OCI-LY1 (cell line): Measurements from ENCODE around the gene GLG1.
"Not testable (repeated sequence)": the region's sequence is repeated elsewhere in the genome, so short reads cannot be mapped to it uniquely, and the experiment has no call there.

Experiments
- EZH2 ChIP-seq: fragments of 200-600 bp; sonication (generic), shearing (Covaris generic); IDR thresholded peaks from 2 replicates; pipeline ENCODE4 v1.8.0; 2017; ENCODE audit warnings: borderline replicate concordance, mixed run types, mild to moderate bottlenecking, antibody characterized with exemption, low read length, moderate library complexity, mixed read lengths
- TF ChIP-seq, protein P1 (sequence below): fragments of 200-600 bp; sonication (generic), shearing (Covaris generic); IDR thresholded peaks from 2 replicates; pipeline ENCODE4 v1.5.1; 2017; ENCODE audit warnings: mild to moderate bottlenecking, antibody characterized with exemption, low read length, moderate library complexity, mixed read lengths

DNA sequence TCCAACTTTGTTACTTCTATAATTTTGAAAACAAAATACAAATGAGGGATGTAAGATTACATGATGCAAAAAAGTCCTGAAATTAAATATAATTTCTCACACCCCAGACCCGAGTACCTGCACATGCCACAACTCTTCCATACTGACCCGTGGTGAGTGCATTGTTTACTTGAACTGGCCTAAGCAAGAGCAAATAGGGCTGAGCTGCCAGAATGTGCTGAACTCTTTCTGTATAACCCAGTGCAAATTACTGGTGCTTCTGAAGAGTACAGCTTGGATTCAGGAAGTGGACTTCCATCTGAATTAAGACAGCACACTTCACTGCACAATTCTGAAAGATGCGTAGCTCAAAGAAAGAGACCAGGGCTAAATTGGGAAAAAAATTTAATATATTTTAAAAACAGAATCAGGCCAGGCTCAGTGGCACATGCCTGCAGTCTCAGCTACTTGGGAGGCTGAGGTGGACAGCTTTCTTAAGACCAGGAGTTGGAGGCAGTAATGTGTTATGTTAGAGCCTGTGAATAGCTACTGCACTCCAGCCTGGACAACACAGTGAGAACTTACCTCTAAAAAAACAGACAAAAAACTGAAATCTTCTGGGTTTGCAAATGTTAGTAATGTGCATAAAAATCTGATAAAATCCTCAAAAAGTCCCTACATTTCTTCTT is 63.9 kb downstream of the GLG1 start:
- TF ChIP-seq, protein P1, sequence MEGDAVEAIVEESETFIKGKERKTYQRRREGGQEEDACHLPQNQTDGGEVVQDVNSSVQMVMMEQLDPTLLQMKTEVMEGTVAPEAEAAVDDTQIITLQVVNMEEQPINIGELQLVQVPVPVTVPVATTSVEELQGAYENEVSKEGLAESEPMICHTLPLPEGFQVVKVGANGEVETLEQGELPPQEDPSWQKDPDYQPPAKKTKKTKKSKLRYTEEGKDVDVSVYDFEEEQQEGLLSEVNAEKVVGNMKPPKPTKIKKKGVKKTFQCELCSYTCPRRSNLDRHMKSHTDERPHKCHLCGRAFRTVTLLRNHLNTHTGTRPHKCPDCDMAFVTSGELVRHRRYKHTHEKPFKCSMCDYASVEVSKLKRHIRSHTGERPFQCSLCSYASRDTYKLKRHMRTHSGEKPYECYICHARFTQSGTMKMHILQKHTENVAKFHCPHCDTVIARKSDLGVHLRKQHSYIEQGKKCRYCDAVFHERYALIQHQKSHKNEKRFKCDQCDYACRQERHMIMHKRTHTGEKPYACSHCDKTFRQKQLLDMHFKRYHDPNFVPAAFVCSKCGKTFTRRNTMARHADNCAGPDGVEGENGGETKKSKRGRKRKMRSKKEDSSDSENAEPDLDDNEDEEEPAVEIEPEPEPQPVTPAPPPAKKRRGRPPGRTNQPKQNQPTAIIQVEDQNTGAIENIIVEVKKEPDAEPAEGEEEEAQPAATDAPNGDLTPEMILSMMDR: not testable (repeated sequence)
- not testable (repeated sequence) for TF ChIP-seq EZH2
